ENCODE measurements around the gene SLCO1A2.

Gene SLCO1A2

GRCh38 chr12:21221072-21221471 is 113.6 kb downstream of the SLCO1A2 start:
- no peak for DNase-seq
- no peaks in the 10 kb centered on the region for H3K4me1 ChIP-seq
- H3K4me3 ChIP-seq (ENCODE audit: low read depth, low read length), result no peak overlapping the region
- no peak for TF ChIP-seq CTCF (IDR thresholded peaks at IDR 0.05; ENCODE audit: low read depth, low read length)
- no peaks in the 10 kb centered on the region for H3K27me3 ChIP-seq
- no peaks in the 10 kb centered on the region for H3K36me3 ChIP-seq
- H3K9me3 ChIP-seq, result no peaks in the 10 kb centered on the region

- DNase-seq, result no peak
- no peak for TF ChIP-seq CTCF (IDR thresholded peaks at IDR 0.05; ENCODE audit: low read depth, low read length)
- Histone ChIP-seq H3K36me3 (no peaks in the 10 kb centered on the region), H3K27me3 (no peaks in the 10 kb centered on the region), H3K9me3 (no peaks in the 10 kb centered on the region), H3K4me3 (ENCODE audit: low read depth, low read length) (no peak overlapping the region), H3K4me1 (no peaks in the 10 kb centered on the region)
Observed at GRCh38 chr12:21220266-21220665, 114.5 kb downstream of the SLCO1A2 start.

- TF ChIP-seq CTCF (IDR thresholded peaks at IDR 0.05; ENCODE audit: low read depth, low read length), result no peak
- Histone ChIP-seq H3K36me3 (no peaks in the 10 kb centered on the region), H3K27me3 (no peaks in the 10 kb centered on the region), H3K4me3 (ENCODE audit: low read depth, low read length) (no peak overlapping the region), H3K9me3 (no peaks in the 10 kb centered on the region), H3K4me1 (no peaks in the 10 kb centered on the region)
- no peak for DNase-seq
Observed at GRCh38 chr12:21219206-21219605, 115.5 kb downstream of the SLCO1A2 start.

Measured in BE2C (cell line).